NCI-H748 (cell line): ENCODE data around the gene EVX1.
A peak's percentile ranks its signal among the peaks of the same experiment; 100 is the strongest.

Experiments
- DNase-seq: peaks from one replicate; lab custom pipeline; 2025; ENCODE audit not compliant: unreplicated experiment; lab: John Stamatoyannopoulos, UW

Gene EVX1

GRCh38 chr7:27248427-27248806 lies 5.8 kb downstream of the EVX1 start:
- DNase-seq = no peak

GRCh38 chr7:27248911-27249723 lies 6.5 kb downstream of the EVX1 start:
- no peak for DNase-seq

GRCh38 chr7:27249724-27250556 lies 7.3 kb downstream of the EVX1 start:
- no peak for DNase-seq

GRCh38 chr7:27250557-27251070 lies 8.0 kb downstream of the EVX1 start:
- no peak for DNase-seq

GRCh38 chr7:27251136-27251651 lies 8.6 kb downstream of the EVX1 start:
- DNase-seq = peak; percentile 38

- no peak for DNase-seq
Measured at GRCh38 chr7:27251652-27252590, 9.3 kb downstream of the EVX1 start.

GRCh38 chr7:27254625-27255024 lies 12.0 kb downstream of the EVX1 start:
- no peak for DNase-seq

- DNase-seq = no peak
Measured at GRCh38 chr7:27260211-27260610, 17.6 kb downstream of the EVX1 start.

- no peak for DNase-seq
Measured at GRCh38 chr7:27262121-27262520, 19.5 kb downstream of the EVX1 start.

GRCh38 chr7:27263781-27264180 lies 21.2 kb downstream of the EVX1 start:
- DNase-seq = no peak

GRCh38 chr7:27269455-27269854 lies 26.9 kb downstream of the EVX1 start:
- no peak for DNase-seq

GRCh38 chr7:27271384-27271783 lies 28.8 kb downstream of the EVX1 start:
- DNase-seq = no peak

- peak; percentile 19 for DNase-seq
Measured at GRCh38 chr7:27277628-27278027, 35.0 kb downstream of the EVX1 start.

GRCh38 chr7:27283558-27283957 lies 41.0 kb downstream of the EVX1 start:
- no peak for DNase-seq

GRCh38 chr7:27295236-27295635 lies 52.6 kb downstream of the EVX1 start:
- DNase-seq = peak; percentile 48

- no peak for DNase-seq
Measured at GRCh38 chr7:27297356-27297755, 54.8 kb downstream of the EVX1 start.
